NCI-H2227 (cell line): ENCODE measurements around the gene IL4R.
"Not testable (repeated sequence)": the region's sequence is repeated elsewhere in the genome, so short reads cannot be mapped to it uniquely, and the experiment has no call there.

ENCODE experiments used
- DNase-seq: peaks from one replicate; lab custom pipeline; 2025; ENCODE audit not compliant: unreplicated experiment; lab: John Stamatoyannopoulos, UW

IL4R gene

DNA sequence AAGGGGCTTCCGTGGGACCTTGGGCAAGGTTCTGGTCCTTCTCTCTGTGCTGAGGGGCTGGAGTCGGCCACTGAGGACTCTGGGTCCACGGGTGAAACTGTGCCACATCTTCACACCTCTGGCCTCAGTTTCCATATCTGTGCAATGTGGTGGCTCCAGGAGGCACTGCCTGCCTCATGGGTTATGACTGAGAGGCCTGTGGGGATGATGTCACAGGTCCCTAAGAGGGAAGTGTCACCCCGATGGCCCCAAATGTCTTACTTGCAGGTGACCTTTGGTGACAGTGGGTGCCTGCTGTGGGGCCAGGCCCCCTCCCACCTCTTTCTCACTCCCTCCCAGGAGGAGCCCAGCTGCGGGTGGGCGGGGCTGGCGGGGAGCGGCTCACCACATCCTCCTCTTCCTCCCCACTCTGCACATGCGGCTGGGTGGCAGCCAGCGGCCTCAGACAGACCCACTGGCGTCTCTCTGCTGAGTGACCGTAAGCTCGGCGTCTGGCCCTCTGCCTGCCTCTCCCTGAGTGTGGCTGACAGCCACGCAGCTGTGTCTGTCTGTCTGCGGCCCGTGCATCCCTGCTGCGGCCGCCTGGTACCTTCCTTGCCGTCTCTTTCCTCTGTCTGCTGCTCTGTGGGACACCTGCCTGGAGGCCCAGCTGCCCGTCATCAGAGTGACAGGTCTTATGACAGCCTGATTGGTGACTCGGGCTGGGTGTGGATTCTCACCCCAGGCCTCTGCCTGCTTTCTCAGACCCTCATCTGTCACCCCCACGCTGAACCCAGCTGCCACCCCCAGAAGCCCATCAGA, 88.2 kb downstream of the IL4R start, which contains the start of gene IL21R:
Gene IL21R, plus strand, starts transcription at position 407 of the 801 bp plus-strand sequence. CDS start 27,898 bp downstream, outside the sequence.
- no peak for DNase-seq

DNA sequence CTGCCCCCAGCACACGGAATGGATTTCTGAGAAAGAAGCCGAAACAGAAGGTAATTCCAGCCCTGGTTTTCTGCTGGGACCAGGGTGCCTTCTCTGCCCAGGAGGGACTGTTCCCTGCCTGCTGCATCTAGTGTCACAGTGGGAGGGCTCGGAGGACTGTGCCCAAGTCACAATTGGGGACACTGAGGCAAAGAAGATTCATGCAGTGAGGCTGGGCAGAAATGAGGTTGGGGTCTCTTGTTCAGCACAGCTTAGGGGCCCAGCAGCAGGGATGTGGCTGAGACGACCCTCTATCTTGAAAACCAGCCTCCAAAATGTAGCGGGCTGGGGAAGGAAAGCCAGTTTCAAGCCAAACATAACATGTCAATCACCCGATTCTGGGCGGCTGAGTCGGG, 88.8 kb downstream of the IL4R start:
- no peak for DNase-seq

DNA sequence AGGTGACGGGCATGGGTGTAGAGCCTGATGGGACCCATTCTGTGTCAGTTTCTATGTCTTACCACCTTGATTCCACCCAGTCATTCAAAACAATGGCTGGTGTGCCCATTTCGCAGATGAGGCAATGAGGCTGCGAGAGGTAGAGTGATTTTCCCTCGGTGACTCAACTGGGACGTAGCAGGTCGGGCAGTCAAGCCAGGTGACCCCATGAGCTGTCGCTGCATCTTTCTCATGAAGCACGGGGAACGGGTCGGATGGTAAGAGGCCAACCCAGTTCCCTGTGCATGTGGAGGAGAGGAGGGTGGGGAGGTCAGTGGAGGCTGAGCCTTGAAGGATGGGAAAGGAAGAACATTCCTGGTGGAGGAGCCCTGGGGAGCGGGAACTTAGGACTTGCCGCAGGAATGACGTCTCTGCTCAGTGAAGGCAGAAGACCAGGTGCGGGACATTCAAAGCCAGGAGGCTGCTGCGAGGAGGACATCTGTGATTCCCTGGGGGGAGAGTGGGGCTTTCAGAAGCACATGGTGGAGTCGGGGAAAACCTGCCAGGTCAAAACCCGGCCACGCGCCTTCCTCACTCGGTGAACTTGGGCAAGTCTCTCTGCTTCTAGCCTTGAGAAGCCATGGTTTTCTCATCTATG, 89.3 kb downstream of the IL4R start:
- no peak for DNase-seq

DNA sequence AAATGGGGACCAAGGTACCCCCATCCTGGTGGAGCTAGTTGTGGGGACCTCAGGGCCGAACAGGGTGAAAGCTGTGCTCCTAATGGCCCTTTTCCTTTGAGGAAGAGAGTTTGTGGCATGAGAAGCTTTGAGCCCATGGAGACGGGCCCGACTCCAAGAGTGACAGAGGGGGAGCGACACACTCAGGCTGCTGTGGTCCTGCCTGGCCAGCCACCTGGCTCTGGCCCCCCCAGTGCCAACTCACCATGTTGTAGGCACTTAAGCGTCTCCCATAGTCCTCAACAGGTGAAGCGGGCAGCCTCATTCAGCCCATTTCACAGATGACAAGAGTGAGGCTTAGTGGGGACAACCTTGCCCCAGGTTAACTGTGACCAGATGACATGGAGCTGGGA, 89.8 kb downstream of the IL4R start:
- no peak for DNase-seq

DNA sequence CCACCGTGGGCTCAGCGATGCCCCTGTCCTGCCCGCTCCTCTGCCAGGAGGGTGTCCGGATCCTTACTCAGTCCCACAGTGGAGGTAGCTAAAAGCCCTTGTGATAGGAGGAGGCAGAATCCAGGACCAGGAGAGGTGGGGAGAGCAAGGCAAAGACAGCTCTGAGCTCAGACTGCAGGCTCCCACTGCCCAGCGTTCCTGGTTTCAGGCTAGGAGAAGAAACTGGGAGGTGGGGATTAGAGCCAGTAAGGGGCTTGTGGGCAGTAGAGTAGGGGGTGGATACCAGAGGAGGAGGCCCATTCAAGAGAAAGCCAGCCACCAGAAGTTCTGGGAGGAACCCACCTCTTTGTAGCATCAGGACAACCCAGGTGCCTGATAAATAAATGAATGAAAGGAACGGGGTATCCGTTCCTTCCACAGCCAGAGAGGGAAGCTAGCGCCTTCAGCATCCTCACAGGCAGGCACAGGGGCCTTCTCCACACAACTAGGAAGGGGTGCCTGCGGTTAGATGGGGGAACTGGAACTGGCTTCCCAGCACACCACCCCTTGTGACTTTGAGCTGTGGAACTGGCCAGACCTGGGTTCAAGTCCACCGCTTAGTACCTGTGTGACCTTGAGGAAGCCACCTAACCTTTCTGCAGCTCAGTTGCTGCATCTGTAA, 90.5 kb downstream of the IL4R start:
- no peak for DNase-seq

DNA sequence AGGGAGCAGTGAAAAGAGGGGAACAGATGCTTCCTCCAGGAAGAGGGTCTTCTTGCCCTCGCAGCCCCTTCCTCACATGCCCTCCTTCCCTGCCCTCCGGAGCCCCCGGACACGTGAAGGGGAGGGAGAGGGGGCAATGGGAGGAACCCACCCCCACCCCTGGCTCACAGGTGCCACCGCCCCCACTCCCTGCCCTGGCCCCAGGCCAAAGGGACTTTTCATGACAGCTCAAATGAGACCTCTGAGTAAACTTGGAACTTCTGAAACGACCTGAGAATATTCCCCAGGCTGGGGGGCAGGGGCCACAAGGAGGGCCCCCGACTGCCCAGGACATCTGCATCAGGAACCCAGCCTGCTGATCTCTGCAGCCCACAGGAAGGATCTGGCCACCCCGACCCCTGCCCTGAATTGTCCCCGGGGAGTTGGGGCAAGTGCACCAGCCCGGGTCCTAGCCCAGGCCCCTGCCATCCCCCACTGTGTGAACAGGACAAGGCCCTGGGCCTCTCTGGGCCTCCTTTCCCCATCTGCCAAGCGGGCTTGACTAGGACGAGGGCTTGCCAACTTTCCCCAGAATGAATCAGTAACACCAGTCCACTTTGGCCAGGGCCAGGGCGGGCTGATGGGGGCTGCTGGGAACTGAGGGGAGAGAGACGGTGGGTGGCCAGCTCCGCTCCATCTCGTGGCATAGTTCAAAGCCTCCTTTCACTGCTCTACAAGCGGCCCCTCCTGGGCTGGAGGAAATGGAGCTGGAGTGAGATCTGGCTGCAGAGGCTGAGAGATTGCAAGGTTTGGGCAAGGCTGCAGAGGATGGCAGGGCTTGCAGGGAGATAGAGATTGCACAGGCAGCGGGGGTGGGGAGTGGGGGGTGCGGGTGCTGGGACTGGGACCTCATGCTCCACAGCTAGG, 92.0 kb downstream of the IL4R start:
- no peak for DNase-seq

DNA sequence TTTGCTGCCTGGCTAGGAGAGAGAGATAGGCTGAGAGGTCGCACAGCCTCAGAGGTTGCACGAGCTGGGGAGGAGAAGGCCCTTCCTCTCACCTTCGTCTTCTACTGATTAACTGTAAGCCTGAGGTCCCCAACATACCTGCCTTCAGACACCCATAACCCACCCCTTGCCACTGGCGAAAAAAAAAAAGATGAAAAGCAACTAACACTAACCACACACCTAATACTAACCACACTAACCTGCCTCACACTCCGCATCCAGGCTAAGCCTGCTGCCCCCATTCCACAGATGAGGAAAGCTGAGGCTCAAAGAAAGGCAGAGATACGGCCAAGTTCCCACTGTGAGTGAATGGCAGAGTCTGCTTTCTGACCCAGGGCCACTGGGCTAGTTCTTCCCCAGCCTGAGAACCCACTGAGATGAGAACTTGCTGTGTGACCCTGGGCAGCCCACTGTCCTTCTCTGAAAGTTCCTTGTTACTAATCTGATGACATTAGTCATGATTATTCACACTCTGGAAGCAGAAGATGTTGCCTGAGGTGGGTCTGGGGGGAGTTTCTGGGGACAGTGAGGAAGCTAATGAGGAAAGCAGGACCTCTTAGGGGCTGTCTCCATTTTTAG, 92.8 kb downstream of the IL4R start:
- no peak for DNase-seq

DNA sequence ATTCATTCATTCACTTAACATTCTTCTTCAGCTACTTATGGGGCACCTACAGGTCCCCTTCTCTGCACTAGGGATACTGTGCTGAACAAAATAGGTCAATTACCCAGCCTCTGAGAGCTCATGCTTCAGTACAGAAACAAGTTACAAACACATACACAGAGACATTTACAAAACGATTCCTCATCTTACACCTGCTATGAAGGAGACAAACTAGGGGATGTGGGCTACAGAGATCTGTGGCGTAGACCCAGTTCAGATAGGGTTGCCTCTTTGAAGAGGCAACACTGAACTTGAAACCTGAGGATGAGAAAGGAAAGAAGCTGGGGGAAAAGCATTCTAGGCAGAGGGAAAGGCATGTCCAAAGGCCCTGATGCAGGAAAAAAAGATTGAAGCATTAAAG, 93.4 kb downstream of the IL4R start:
- no peak for DNase-seq

DNA sequence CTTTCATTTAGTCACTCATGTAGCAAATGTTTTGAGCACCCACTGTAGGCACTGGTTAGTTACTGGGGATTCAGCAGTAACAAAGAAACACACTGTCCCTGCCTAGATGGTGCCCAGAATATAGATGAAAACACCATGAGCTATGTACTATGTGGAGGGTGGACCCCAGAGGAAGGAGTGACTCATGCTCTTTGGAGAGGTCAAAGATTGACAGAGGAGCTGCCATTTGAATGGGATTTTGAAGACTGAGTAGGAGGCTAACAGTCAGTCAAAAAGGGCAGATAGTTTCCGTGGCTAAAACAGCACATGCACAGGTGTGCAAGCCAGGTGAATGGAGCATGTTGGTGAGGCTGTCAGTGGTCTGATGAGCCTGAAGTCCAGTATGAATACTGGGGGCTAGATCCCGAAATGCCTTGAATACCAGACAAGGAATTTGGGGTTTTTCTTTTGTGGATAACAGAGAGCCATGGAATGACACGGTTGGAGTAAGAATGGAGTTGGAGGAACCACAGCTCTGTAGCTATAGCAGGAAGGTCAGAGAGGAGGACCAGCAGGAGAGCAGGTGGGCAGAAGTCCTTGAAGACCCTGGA, 94.3 kb downstream of the IL4R start:
- no peak for DNase-seq

DNA sequence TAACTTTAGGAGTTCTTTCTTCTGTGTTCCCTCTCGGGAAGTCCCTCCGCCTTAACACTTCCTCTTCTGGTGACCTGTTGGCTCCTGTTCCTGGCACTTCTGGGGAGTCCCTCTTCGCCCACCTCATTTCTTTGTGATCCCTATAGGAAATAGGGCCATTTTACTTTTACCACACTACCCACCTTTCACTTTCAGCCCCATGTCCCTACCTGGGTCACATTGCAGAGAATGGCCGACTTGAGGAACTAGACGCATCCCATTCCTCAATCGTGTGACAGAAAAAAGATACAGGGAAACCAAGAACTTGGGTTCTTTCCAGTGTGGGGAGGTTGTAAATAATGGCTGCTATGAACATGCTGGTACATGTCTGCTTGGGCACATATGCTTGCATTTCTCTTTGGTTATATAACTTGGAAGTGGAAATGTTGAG, 94.8 kb downstream of the IL4R start:
- DNase-seq = no peak

DNA sequence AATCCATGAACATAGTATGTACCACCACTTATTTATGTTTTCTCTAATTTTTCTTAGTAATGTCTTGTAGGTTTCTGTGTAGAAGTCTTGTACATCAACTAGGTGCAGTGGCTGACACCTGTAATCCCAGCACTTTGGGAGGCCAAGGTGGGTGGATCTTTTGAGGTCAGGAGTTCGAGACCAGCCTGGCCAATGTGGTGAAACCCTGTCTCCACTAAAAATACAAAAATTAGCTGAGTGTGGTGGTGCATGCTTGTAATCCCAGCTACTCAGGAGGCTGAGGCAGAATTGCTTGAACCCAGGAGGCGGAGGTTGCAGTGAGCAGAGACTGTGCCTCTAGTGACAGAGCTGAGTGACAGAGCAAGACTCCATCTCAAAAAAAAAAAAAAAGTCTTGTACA, 96.2 kb downstream of the IL4R start:
- DNase-seq = not testable (repeated sequence)

DNA sequence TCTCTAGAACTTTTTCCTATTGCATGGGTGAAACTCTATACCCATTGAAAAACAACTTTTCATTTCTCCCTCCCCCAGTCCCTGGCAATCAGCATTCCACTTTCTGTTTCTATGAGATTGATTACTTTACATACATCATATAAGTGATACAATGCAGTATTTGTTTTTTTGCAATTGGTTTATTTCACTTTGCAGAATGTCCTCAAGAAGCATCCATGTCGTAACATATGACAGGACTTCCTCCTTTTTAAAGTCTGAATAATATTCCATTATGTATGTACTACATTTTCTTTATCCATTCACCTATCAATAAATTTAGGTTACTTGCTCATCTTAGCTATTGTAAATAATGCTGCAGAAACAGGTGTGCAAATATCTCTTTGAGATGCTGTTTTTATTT, 97.0 kb downstream of the IL4R start:
- no peak for DNase-seq

DNA sequence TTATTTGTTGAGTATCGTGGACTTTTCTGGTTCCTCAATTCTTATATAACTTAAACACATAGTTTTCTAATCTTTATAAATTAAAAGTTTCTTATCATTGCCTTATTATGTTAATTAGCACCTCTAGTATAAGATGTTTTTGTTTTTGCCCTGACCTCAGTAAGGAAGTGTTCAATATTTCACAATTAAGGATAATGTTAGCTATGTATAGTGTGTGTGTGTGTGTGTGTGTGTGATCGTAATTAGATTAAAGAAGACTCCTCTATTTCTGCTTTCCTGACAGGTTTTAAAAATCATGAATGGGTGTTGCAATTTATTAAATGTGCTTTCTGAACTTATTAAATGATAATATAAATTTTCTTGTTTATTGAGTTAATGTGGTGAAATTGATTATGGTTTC, 100.2 kb downstream of the IL4R start:
- no peak for DNase-seq
